ENCODE data around the gene PAIP2. TPM values are rescaled to one million over a fixed set of nuclear protein-coding genes. Genes with fewer than 3 reads are reported as not detected.

The PAIP2 gene
- total RNA-seq, 1 donor from 2014 or later: 148 TPM

- TF ChIP-seq CTCF (IDR thresholded peaks at IDR 0.05; ENCODE audit: borderline replicate concordance): no peak
- DNase-seq: no peak
- H3K4me3 ChIP-seq: peak within 1 kb of the TSS; percentile 77
- peaks cover 74% of the 10 kb centered on the region for H3K4me1 ChIP-seq
- peaks cover 10% of the 10 kb centered on the region for H3K36me3 ChIP-seq
- no peaks in the 10 kb centered on the region for H3K27me3 ChIP-seq (ENCODE audit: low read depth)
- H3K27ac ChIP-seq (replicated peaks): peak within 1 kb of the TSS; percentile 96
- intact Hi-C loops (cut with micrococcal nuclease): no loop called here
- H3K9me3 ChIP-seq (replicated peaks): no peaks in the 10 kb centered on the region
Observed at GRCh38 chr5:139389701-139390638, 48.3 kb downstream of the PAIP2 start, which contains the start of gene MZB1. TSS of gene MZB1 (minus strand) at chr5:139389913. CDS start at chr5:139389856, 57 bp downstream.

- H3K27ac ChIP-seq (replicated peaks): peak overlapping the region; percentile 96
- intact Hi-C loops (cut with micrococcal nuclease): no loop called here
- no peaks in the 10 kb centered on the region for H3K27me3 ChIP-seq (ENCODE audit: low read depth)
- no peak for TF ChIP-seq CTCF (IDR thresholded peaks at IDR 0.05; ENCODE audit: borderline replicate concordance)
- H3K9me3 ChIP-seq (replicated peaks): no peaks in the 10 kb centered on the region
- H3K4me3 ChIP-seq: peak overlapping the region; percentile 77
- DNase-seq: no peak
- H3K4me1 ChIP-seq: peaks cover 75% of the 10 kb centered on the region
- peaks cover 10% of the 10 kb centered on the region for H3K36me3 ChIP-seq
Observed at GRCh38 chr5:139390639-139391569, 49.2 kb downstream of the PAIP2 start.

- Histone ChIP-seq H3K9me3 (replicated peaks) (no peaks in the 10 kb centered on the region), H3K36me3 (peaks cover 10% of the 10 kb centered on the region), H3K27ac (replicated peaks) (peak overlapping the region; percentile 96), H3K4me3 (peak overlapping the region; percentile 77), H3K4me1 (peaks cover 83% of the 10 kb centered on the region), H3K27me3 (ENCODE audit: low read depth) (no peaks in the 10 kb centered on the region)
- intact Hi-C loops (cut with micrococcal nuclease): no loop called here
- TF ChIP-seq CTCF (IDR thresholded peaks at IDR 0.05; ENCODE audit: borderline replicate concordance): no peak
- DNase-seq: no peak
Observed at GRCh38 chr5:139391570-139392323, 50.1 kb downstream of the PAIP2 start.

- no peak for DNase-seq
- peaks cover 89% of the 10 kb centered on the region for H3K4me1 ChIP-seq
- no peaks in the 10 kb centered on the region for H3K9me3 ChIP-seq (replicated peaks)
- H3K27me3 ChIP-seq (ENCODE audit: low read depth): no peaks in the 10 kb centered on the region
- peaks cover 10% of the 10 kb centered on the region for H3K36me3 ChIP-seq
- intact Hi-C loops (cut with micrococcal nuclease): no loop called here
- no peak for TF ChIP-seq CTCF (IDR thresholded peaks at IDR 0.05; ENCODE audit: borderline replicate concordance)
- H3K27ac ChIP-seq (replicated peaks): peak overlapping the region; percentile 96
- H3K4me3 ChIP-seq: peak overlapping the region; percentile 77
Observed at GRCh38 chr5:139392324-139392677, 50.6 kb downstream of the PAIP2 start.
